Endothelial cell of umbilical vein (primary cell): ENCODE data around the gene CAV1. TPM values are rescaled to one million over a fixed set of nuclear protein-coding genes. Genes with fewer than 3 reads are reported as not detected.

Source experiments
- BruUV-seq: library from RNA; stranded (reverse); fragments of 400-500 nt; replicated peaks from 2 replicates; lab custom pipeline; 2021; lab: Mats Ljungman, UMichigan
- CTCF ChIA-PET: fragments of 300-600, 350-600 bp; sonication (Branson Sonifier 250); formaldehyde crosslinking; loops from one replicate; lab custom pipeline; 2021; ENCODE audit warnings: antibody characterized with exemption, inconsistent platforms; lab: Charles Lee
- POLR2A ChIA-PET: fragments of 300-600, 350-600 bp; sonication (Branson Sonifier 250); formaldehyde crosslinking; loops from one replicate; lab custom pipeline; 2021; ENCODE audit warnings: antibody characterized with exemption, inconsistent platforms; lab: Charles Lee
- DNase-seq: peaks from one replicate; pipeline ENCODE4 v3.0.0-alpha.2; 2011; ENCODE audit warnings: low read depth, low spot score
- FAIRE-seq: peaks from 2 replicates; lab custom pipeline; 2011; peaks lifted over from hg19 to GRCh38; lab: Jason Lieb, UNC
- H2AFZ ChIP-seq: 2 replicates; pipeline ENCODE4 v1.6.0; 2012; ENCODE audit warnings: low read depth, low read length, control low read depth, inconsistent platforms
- H3K27ac ChIP-seq: 2 replicates; pipeline ENCODE4 v1.5.1; 2011; ENCODE audit warnings: low read depth, mild to moderate bottlenecking, control low read depth, low read length, moderate library complexity; ENCODE audit not compliant: insufficient read depth
- H3K27me3 ChIP-seq, 2 experiments: 2 replicates each; pipeline versions ENCODE4 v1.6.0 to v1.6.1; 2011; ENCODE audit warnings: low read length in 2 of 2, mixed read lengths in 1 of 2; ENCODE audit not compliant: control insufficient read depth in 2 of 2, insufficient read depth in 2 of 2
- H3K36me3 ChIP-seq, 2 experiments: 2 replicates in 1 of 2; 3 replicates in 1 of 2; pipeline ENCODE4 v1.5.1; 2011; ENCODE audit warnings: low read length in 2 of 2, mild to moderate bottlenecking in 1 of 2, moderate library complexity in 1 of 2; ENCODE audit not compliant: control insufficient read depth in 2 of 2, insufficient read depth in 2 of 2; ENCODE audit errors: extremely low read depth in 1 of 2
- H3K4me1 ChIP-seq: 3 replicates; pipeline ENCODE4 v1.5.1; 2011; ENCODE audit warnings: mild to moderate bottlenecking, low read length; ENCODE audit not compliant: control insufficient read depth, insufficient read depth; ENCODE audit errors: extremely low read depth
- H3K4me2 ChIP-seq: 2 replicates; pipeline ENCODE4 v1.6.1; 2011; ENCODE audit warnings: low read length, control low read depth, mixed read lengths; ENCODE audit not compliant: insufficient read depth
- H3K4me3 ChIP-seq, 3 experiments: fragments of 200-600 bp in 1 of 3; sonication (generic), shearing (Covaris generic) in 1 of 3; replicated peaks in 1 of 3; 2 replicates each; pipeline ENCODE4 v1.5.1; 2011 to 2016; ENCODE audit warnings: control low read depth in 3 of 3, low read length in 3 of 3, mild to moderate bottlenecking in 2 of 3, inconsistent platforms in 1 of 3, low read depth in 1 of 3, moderate library complexity in 1 of 3; ENCODE audit not compliant: insufficient read depth in 1 of 3
- H3K79me2 ChIP-seq: 2 replicates; pipeline ENCODE4 v1.6.0; 2012; ENCODE audit warnings: low read length, inconsistent platforms; ENCODE audit not compliant: control insufficient read depth, insufficient read depth
- H3K9ac ChIP-seq: replicated peaks from 2 replicates; pipeline ENCODE3; 2011; ENCODE audit warnings: low read length, control low read depth; ENCODE audit not compliant: insufficient read depth; ENCODE audit errors: extremely low read depth
- H3K9me1 ChIP-seq: replicated peaks from 3 replicates; pipeline ENCODE4 v1.6.0; 2011; ENCODE audit warnings: mild to moderate bottlenecking, low read length; ENCODE audit not compliant: control insufficient read depth, insufficient read depth; ENCODE audit errors: extremely low read depth
- H3K9me3 ChIP-seq: replicated peaks from 2 replicates; pipeline ENCODE4 v1.5.1; 2012; ENCODE audit warnings: low read length, inconsistent platforms; ENCODE audit not compliant: control insufficient read depth, insufficient read depth
- H4K20me1 ChIP-seq: replicated peaks from 2 replicates; pipeline ENCODE3; 2011; ENCODE audit warnings: mild to moderate bottlenecking, low read length; ENCODE audit not compliant: control insufficient read depth, insufficient read depth; ENCODE audit errors: extremely low read depth
- CTCF ChIP-seq, 2 donors: IDR thresholded peaks; 1 replicate in 1 of 2; 2 replicates in 1 of 2; pipeline ENCODE4 v1.5.1; 2011; ENCODE audit warnings: low read length in 2 of 2, mild to moderate bottlenecking in 2 of 2, moderate library complexity in 2 of 2, control low read depth in 1 of 2, inconsistent platforms in 1 of 2, low read depth in 1 of 2; ENCODE audit not compliant: insufficient read depth in 1 of 2; ENCODE audit errors: extremely low read depth in 1 of 2
- EZH2 ChIP-seq: IDR thresholded peaks from 2 replicates; pipeline ENCODE4 v1.6.1; 2012; ENCODE audit warnings: borderline replicate concordance, low read depth, mild to moderate bottlenecking, moderate library complexity, low read length, inconsistent platforms; ENCODE audit not compliant: severe bottlenecking
- FOS ChIP-seq: IDR thresholded peaks from 2 replicates; pipeline ENCODE4 v1.6.1; 2011; ENCODE audit warnings: mild to moderate bottlenecking, low read length, moderate library complexity, borderline replicate concordance; ENCODE audit not compliant: insufficient read depth
- GATA2 ChIP-seq: IDR thresholded peaks from 2 replicates; pipeline ENCODE4 v1.7.0; 2011; ENCODE audit warnings: low read depth, mild to moderate bottlenecking, moderate library complexity, mixed read lengths, low read length; ENCODE audit not compliant: insufficient read length, insufficient read depth
- JUN ChIP-seq: IDR thresholded peaks from 2 replicates; pipeline ENCODE4 v1.6.1; 2011; ENCODE audit warnings: borderline replicate concordance, low read depth; ENCODE audit not compliant: insufficient read length, insufficient read depth
- MAX ChIP-seq: IDR thresholded peaks from 2 replicates; pipeline ENCODE4 v1.6.1; 2011; ENCODE audit not compliant: insufficient read depth, insufficient read length
- MYC ChIP-seq: IDR thresholded peaks from one replicate; pipeline ENCODE4 v1.6.1; 2011; ENCODE audit warnings: mild to moderate bottlenecking, low read depth, low read length
- POLR2A ChIP-seq: IDR thresholded peaks from 2 replicates; pipeline ENCODE4 v1.6.1; 2012; ENCODE audit warnings: low read depth, mild to moderate bottlenecking, control low read depth, low read length
- POLR2AphosphoS5 ChIP-seq: IDR thresholded peaks from 2 replicates; pipeline ENCODE4 v1.6.1; 2012; ENCODE audit warnings: low read depth, mild to moderate bottlenecking, control low read depth, low read length, moderate library complexity; ENCODE audit not compliant: insufficient read depth
- dilution Hi-C: fragments of 300-500 bp; cut with MboI; formaldehyde crosslinking; loops from one replicate; pipeline ENCODE4 v1.15.0; 2019; ENCODE audit warnings: low sequenced_read_pairs; ENCODE audit not compliant: extremely low pct_ligation_motif_present
- intact Hi-C: fragments of 100-400 bp; cut with micrococcal nuclease; formaldehyde crosslinking; loops from one replicate; pipeline ENCODE4 v1.10.0; 2022
- polyA plus RNA-seq, 4 experiments: library from polyadenylated mRNA; depleted of rRNA in 3 of 4; stranded (reverse) in 3 of 4; unstranded in 1 of 4; fragments of >200 nt; gene quantifications; 2 replicates each; pipeline versions ENCODE4 v1.2.1 to v1.2.3, GENCODE V29; 2011 to 2012; ENCODE audit warnings: missing spikeins in 1 of 4
- total RNA-seq: library from RNA; stranded (reverse); gene quantifications from 2 replicates; pipeline ENCODE4 v1.2.3, GENCODE V29; 2021

The CAV1 gene
- total and polyA plus RNA-seq, 2 donors (not counting 3 experiments of a cell fraction or from before 2014, with no cell fraction given): 1,483 to 3,129 TPM

GRCh38 chr7:116554436-116554835, 29.6 kb downstream of the CAV1 start:
- peaks cover 84% of the 10 kb centered on the region for H3K79me2 ChIP-seq
- dilution Hi-C loops (no loop called here), intact Hi-C loops (no loop called here)
- no peak overlapping the region for H2AFZ ChIP-seq
- no peaks in the 10 kb centered on the region for H3K9me1 ChIP-seq
- DNase-seq (peak; percentile 78), FAIRE-seq (no peak)
- H3K4me3 ChIP-seq: no peak overlapping the region
- no peak overlapping the region for H3K9ac ChIP-seq
- TF ChIP-seq MAX: no peak
- no peak for TF ChIP-seq MYC
- no peak overlapping the region for H3K4me2 ChIP-seq
- no TSS peak for BruUV-seq
- POLR2A ChIA-PET: interaction anchor here (1.0 kb wide), 1 partner anchor 17 kb away, joined by 3 read pairs; no protein-coding TSS in a partner anchor
- peaks cover 33 to 51% of the 10 kb centered on the region in 2 experiments for H3K36me3 ChIP-seq
- peaks cover 31% of the 10 kb centered on the region for H3K4me1 ChIP-seq
- no peak overlapping the region for H3K27ac ChIP-seq
- peaks cover 11% of the 10 kb centered on the region for H4K20me1 ChIP-seq
- no peaks in the 10 kb centered on the region for H3K9me3 ChIP-seq
- no peaks in the 10 kb centered on the region for H3K27me3 ChIP-seq
- CTCF ChIA-PET: interaction anchor here (0.9 to 2.9 kb wide), 6 partner anchors 9 to 296 kb away, joined by 3 to 14 read pairs (median 5); no protein-coding TSS in a partner anchor

- H3K4me3 ChIP-seq: no peak overlapping the region
- no peak for FAIRE-seq
- POLR2A ChIA-PET: interaction anchor here (1.0 kb wide), 1 partner anchor 16 kb away, joined by 3 read pairs; no protein-coding TSS in a partner anchor
- H4K20me1 ChIP-seq: peaks cover 12% of the 10 kb centered on the region
- H3K4me1 ChIP-seq: peaks cover 32% of the 10 kb centered on the region
- no peak for DNase-seq
- H3K79me2 ChIP-seq: peaks cover 83% of the 10 kb centered on the region
- no peak overlapping the region for H2AFZ ChIP-seq
- no peak overlapping the region for H3K9ac ChIP-seq
- CTCF ChIA-PET: interaction anchor here (0.9 to 2.9 kb wide), 6 partner anchors 9 to 296 kb away, joined by 3 to 14 read pairs (median 5); no protein-coding TSS in a partner anchor
- no peaks in the 10 kb centered on the region for H3K9me1 ChIP-seq
- no TSS peak for BruUV-seq
- TF ChIP-seq MYC: no peak
- no peak for TF ChIP-seq EZH2
- no peak for TF ChIP-seq POLR2AphosphoS5
- TF ChIP-seq JUN: no peak
- TF ChIP-seq FOS: no peak
- TF ChIP-seq MAX: no peak
- TF ChIP-seq CTCF (IDR thresholded peaks at IDR 0.05; ENCODE audit: extremely low read depth in 1 of 2, insufficient read depth in 1 of 2, low read depth in 1 of 2, low read length in 2 of 2): no peak
- TF ChIP-seq GATA2: no peak
- no peak for TF ChIP-seq POLR2A
- H3K9me3 ChIP-seq: no peaks in the 10 kb centered on the region
- dilution Hi-C loops (no loop called here), intact Hi-C loops (no loop called here)
- no peak overlapping the region for H3K27ac ChIP-seq
- peaks cover 37 to 54% of the 10 kb centered on the region in 2 experiments for H3K36me3 ChIP-seq
- no peak overlapping the region for H3K4me2 ChIP-seq
- H3K27me3 ChIP-seq: no peaks in the 10 kb centered on the region
Measured at GRCh38 chr7:116554911-116555310, 30.1 kb downstream of the CAV1 start.
